NCI-H2029 (cell line): ENCODE results near the gene PPP2R2C.

ENCODE experiments used
- DNase-seq: peaks from one replicate; lab custom pipeline; 2025; lab: John Stamatoyannopoulos, UW

The PPP2R2C gene

DNA sequence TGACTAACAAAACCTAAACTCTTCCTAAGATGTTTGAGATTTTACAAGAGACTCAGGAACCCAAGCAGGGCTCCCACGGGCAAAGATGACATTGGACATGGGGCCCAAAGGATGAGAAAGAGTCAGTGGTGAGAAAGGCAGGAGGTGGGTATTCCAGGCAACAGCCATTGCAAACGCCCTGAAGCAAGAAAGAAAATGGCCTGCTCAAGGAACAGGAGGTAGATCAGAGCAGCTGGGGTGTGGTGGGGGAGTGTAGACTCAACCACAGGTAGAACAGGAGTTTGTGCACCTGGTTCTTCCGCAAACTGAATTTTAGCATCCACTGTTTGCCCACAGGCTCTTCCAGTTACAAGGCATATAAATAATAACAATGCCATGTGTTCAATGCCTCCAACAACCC, 3.3 kb downstream of the PPP2R2C start:
- no peak for DNase-seq

- no peak for DNase-seq
Observed at GRCh38 chr4:6468376-6468775, 4.0 kb downstream of the PPP2R2C start.

DNA sequence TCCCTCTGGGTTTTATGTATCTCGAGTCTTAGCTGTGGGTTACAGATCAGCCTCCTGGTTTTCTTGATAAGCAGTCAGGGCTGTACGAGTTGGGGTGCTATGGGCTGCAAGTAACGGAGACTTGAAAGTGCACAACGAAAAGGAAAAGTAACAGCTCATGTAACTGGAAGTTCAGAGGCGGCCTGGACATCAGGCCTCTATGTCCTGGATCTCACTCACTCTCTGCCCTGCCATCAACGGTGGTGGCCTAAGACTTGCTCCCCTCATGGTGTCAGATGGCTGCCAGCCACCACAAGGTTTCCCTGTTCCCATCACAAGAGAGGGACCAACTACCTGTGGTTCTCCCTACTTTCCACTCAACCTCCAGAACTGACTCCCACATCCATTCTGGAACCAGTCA, 4.8 kb downstream of the PPP2R2C start:
- no peak for DNase-seq

GRCh38 chr4:6466756-6467381, 5.5 kb downstream of the PPP2R2C start:
- DNase-seq = no peak

DNA sequence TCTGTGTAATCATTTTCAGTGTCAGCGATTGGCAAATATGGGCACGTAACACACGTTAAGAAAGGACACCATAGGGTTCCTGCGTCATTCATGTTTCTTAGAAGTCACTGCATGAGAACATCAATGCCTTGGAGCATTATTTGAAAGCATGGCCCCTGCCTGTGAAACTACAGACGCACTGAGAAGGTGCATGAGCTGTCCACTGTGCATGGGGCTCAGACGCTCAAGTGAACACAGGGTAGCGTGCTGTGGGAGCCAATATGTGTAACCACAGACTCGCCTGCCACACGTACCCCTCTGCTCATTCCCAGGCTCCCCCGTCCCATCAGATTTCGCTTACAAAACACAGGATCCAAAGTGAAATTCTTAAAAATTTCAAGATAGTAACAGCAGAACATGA, 6.5 kb downstream of the PPP2R2C start:
- no peak for DNase-seq

DNA sequence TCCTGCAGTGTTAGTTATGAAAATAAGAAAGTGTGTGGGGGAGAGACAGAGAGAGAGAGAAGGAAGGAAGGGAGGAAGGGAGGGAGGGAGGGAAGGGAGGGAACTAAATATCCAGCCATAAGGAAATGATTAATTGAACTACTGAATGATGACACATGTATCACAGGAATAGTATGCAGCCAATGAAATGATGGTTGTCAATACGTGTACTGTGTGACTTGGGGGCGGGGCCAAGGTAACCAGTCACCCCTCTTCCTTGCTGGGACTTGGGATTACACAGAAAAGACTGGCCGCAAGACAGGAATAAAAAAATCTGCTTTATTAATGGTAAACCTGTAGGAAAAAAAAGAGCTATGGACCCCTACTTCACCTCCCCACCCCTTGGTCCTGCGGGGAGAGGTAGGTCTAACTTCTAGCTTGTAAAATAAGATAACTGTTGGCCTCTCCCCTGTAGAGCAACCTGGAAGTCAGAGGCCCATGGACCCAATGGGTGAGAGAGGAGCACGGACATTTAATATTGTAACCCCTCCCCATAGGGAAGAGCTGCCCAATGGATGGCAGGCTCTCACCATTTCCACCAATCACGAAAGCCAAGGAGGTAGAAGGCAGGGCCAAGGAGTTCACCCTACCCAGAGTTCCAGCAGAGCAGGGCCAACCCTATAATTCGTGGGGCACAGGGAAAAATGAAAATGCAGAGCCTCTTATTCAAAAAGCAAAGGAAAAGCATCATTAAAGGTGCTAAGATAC, 7.4 kb downstream of the PPP2R2C start:
- DNase-seq = no peak

- no peak for DNase-seq
Observed at GRCh38 chr4:6463311-6464289, 8.8 kb downstream of the PPP2R2C start.

GRCh38 chr4:6461301-6462165, 10.9 kb downstream of the PPP2R2C start:
- DNase-seq = no peak

DNA sequence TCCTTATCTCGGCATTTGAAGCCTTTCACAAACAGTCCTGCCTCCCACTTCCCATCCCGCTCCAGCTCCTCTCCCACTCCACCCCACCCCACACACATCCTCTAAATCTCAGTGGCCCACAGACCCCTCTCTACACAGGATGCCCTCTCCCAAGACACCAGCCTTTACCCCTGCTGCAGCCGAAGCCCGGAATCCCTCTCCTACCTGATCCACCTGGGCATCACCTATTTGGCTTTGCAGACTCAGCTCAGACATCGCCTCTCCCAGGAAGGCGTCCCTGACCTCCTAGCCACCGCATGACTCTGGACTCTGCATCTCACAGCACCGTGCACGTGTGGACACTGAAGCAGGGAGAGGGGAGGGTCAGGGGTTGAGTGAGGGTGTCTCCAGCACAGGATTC, 11.5 kb downstream of the PPP2R2C start:
- DNase-seq = no peak

DNA sequence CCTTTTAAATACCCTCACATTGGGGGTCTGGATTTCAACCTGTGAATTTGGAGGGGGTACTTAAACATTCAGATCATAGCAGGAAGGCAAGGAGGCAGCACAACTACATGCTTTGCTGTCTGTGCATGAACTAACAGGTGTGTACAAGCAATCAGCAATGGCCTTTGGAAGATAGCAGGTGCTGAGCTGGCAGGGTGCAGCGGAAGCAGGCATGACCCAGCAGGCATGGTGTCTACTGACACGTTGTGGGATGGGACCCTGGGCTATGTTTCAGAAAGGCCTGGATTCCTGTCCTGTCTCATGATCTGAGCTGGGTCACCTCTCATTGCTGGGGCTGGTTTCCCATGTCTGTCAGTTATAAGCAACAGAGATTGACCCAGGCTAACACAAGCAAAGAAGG, 13.9 kb downstream of the PPP2R2C start:
- DNase-seq = no peak

- DNase-seq = no peak
Observed at GRCh38 chr4:6456450-6456849, 16.0 kb downstream of the PPP2R2C start.

GRCh38 chr4:6454112-6454910, 18.1 kb downstream of the PPP2R2C start:
- no peak for DNase-seq

DNA sequence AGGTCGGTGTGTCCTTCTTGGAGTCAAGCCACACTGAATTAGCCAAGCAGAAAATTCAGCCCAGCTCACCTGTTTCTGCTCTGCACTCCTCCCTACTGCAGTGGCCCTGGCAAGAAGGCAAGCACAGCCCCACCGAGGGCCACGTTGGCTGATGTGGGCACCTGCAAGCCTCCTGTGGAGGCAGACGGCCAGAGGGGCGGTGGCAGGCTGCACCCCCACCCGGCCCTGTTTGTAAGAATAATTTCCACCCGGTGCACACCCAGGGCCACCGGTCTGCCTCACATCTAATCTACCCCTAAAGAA, 18.8 kb downstream of the PPP2R2C start:
- no peak for DNase-seq

DNA sequence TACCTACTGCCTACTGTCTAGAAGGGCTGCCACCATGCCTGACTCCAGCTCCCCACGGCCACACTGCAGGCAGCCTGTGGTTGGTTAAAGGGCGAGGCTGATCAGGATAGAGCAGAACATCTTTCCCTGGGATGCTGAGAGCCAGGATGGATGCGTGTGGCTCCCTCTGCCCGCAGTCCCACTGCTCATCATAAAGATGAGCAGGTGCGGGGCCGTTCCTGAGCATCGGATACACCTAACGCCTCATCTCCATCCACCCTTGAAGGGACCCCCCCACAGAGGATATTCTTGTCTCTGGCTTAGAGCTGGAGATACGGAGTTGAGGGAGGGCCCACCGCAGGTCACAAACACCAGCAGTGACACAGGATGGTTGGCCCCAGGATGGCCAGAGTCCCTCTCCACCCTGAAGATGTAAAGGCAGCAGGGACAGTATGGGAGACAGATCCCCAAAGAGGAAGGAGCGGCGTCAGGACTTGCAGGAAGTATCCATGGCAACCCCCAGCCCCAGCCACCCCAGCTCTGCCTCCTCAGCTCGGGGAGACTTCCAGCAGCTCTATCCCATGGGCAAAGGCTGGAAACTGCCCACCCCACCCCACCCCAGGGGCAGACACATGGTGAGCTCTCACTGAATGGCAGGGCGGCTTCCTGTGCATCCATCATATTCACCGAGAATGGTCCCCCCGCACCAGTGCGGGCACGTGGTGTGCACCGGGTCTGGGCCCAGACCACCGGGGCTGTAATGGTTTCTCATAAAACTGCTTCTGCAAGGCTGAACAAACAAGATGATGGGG, 19.3 kb downstream of the PPP2R2C start:
- DNase-seq = no peak

- no peak for DNase-seq
Observed at GRCh38 chr4:6452116-6452896, 20.1 kb downstream of the PPP2R2C start.

- DNase-seq = no peak
Observed at GRCh38 chr4:6451309-6451708, 21.1 kb downstream of the PPP2R2C start.

- no peak for DNase-seq
Observed at GRCh38 chr4:6450709-6451108, 21.7 kb downstream of the PPP2R2C start.

GRCh38 chr4:6449746-6450369, 22.6 kb downstream of the PPP2R2C start:
- no peak for DNase-seq

DNA sequence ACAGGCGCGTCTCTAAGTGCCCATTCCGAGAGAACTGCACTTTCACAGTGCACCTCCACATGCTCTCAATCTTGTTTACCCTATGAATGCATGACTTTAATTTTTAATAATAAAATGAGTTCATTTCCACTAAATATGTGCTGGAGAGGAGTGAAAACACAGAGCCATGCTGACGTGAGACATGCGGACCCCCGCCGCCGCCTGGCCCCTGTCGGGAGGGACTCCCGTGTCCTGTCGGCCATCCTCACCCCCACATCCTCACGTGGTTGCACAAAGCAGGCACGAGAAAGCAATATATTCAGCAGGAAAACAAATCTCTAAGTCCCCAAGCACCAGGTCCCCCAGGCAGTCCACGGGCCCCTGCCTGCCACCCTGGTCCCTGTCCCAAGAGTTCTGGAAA, 23.1 kb downstream of the PPP2R2C start:
- DNase-seq = no peak
